ENCODE data around the gene CRYGC.
"Not testable (repeated sequence)": the region's sequence is repeated elsewhere in the genome, so short reads cannot be mapped to it uniquely, and the experiment has no call there.

Gene CRYGC, protein sequence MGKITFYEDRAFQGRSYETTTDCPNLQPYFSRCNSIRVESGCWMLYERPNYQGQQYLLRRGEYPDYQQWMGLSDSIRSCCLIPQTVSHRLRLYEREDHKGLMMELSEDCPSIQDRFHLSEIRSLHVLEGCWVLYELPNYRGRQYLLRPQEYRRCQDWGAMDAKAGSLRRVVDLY

DNA sequence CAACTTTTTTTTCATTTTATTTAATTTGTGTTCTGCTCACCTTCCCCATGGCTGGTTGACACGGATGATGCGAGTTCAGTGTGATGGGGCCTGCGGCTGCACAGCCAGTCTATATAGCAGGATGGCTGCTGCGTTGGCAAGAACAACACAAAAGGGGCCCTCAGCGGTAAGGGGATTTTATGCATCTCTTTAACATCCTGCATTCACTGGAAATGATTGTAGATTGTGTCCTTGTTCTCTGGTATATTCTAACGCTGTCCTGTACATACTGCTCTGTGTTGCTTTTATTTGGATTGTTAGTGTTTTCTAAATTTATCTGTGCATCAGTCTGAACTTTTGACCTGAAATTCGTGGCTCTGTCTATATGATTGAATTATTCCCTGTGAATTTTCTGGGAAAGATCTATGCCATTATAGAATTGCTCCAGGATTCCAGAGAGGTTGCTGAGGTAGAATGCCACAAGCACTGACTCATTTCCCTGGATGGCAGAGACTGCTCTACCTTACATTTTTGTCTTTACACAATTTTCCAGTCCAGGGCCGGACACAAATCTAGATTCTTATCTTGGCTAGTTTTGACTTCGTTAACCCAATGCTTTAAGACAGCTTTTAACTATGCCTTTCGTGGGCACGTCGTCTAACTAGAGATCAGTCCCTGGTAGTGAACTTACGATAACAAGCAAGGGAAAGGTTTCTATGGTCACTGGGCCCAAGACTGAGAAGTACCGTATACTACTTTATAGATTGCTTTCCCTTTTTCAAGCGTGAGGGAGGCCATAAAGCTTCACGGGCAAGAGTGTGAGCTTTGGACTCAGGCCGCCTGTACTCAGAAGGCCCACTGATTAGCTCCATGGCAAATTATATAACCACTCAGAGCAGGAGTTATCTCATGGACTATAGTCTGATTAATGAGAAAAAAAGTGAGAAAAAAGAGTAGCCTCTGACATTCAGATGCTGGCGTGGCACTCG lies at the start of gene CRYGC:
Gene CRYGC, minus strand, starts transcription at position 85 of the 968 bp plus-strand sequence. Its CDS starts 36 bp downstream, at position 49.
- DNase-seq: no peak

DNA sequence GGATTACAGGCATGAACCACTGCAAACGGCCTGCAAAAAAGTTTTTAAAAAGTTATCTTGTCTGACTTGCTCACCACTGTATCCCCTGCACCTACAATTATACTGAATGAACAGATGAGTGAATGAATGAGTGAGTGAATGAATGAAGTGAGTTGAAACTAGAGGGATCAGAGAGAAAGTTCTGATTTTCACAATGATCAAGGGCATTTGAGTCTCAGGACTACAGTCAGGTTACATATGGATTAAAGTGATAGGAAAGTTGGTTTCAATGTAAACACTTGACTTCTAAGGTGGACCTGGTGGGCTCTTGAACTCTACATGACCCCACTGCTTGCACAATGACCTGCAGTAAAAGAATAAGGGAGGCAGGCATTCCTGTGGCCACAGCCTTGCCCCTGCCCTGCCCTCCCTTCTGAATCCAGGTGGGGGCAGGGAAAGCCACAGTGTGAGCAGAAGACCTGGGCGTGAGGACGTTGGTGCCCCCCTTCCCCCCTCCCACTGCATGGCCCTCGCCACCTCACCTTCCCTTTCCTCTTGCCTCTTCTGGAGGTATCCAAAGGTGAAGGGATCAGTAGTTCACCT lies 49.5 kb upstream of the CRYGC start:
- DNase-seq: no peak

DNA sequence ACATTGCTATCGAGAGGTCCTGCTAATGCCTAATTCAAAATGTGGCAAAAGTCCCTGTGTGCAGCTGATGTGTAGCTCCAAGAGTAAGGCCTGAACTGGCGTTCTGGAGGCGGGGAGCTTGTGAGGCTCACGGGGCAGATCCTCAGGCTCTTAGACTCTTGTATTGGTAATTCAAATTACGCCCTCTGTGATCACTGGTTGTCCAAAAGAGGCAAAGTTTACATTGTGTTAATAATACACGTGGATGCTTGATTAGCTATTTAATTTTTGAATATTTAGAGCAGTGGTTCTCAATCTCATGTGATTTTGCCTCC lies 46.2 kb upstream of the CRYGC start:
- DNase-seq: no peak

DNA sequence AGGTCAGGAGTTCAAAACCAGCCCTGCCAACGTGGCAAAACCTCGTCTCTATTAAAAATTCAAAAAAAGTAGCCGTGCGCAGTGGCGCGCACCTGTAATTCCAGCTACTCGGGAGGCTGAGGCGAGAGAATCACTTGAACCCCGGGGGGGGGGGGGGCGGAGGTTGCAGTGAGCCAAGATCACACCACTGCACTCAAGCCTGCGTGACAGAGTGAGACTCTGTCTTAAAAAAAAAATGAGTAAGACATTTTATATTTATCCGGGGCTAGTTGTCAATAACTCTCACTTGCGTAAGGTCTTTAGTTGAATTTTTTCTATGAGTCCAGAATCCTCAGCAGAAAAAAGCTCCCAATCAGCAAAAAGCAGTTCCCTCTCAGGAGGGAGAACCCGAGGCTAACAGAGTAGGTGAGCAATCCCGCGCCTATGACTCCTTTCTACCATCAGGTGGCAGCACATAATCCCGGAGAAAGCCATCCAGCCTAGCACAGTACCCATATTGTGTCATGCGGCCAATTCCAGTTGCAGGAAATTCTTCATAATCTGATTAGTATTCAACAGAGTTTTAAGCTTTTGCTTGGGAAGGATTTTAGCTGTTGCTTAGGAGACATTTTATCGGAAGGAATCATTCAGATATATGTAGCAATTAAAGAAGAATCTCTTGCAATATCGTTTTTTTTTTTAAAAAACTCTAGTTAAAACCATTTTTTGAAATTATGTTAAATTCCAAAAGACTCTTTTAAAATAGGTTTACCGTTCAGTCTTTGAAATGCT lies 45.6 kb upstream of the CRYGC start:
- DNase-seq: peak; percentile 16 to 80

DNA sequence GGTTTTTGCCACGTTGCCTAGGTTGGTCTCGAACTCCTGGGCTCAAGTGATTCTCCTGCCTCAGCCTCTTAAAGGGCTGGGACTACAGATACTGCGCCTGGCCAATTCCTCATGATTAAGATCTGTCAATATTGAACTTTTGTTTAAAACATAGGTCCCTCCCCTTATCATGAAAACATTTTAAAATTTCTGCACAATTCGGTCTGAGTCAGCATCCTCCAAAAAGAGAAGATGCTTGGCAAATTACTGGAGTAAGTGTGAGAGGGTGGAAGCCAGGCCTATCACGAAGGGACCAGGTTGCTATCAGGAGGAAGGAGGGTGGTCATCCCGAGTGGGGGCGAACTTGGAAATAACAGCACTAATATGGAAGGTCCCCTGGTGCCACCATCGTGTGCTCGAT lies 44.5 kb upstream of the CRYGC start:
- DNase-seq: no peak

DNA sequence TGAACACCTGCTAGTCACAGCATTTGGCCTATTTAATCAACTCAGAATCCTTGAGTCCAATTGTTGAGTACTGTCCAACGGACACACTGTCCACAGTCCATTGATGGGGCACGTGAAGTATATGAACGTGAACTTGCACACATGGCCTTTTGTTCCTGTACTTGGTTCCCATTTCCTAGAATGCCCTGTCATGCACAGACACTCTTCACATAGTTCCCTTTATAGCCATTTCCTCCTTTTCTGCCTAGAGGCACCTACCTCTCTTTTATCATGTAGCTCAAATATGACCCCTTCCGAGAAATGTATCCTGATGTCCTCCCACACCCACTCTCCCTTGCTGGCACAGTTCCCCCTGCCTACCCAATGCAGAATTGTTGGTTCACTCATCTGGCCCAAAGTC lies 42.5 kb upstream of the CRYGC start:
- DNase-seq: peak in 1 of 2 donors; percentile 47

DNA sequence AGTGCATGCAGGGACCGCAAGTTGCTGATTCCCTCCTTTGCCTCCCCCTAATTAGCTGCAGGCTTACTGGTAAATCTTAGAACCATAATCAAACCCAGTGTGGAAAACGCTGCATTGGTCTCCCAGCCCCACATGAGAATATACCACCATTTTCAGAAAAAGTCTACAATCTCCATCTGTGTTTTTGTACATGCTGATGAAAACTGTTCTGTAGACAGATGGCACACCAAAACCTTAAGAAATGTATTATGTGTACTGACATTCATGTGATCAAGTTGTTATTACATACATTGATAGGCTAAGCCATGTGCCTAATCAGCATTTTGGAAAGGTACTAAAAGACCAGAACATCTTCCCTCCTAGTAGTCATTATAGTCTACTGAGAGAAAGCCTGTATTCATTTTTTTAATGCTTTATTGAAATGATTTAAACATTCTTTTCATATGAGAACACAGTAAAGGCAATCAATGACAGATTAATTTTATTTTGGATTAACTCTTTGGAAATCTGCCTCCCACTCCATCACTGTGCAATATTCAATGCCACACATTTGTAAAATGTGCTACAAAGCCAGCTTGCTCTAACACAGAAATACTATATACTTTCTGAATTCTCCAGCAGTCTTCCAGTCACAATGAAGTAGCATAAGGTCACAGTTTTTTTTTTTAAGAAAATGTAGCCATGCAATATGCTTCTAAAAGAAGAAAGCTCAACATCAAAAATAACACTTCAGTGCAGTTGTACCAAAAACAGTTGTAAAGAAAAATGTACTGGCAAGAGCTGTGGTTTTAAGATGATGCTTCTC lies 35.5 kb upstream of the CRYGC start:
- no peak for DNase-seq

DNA sequence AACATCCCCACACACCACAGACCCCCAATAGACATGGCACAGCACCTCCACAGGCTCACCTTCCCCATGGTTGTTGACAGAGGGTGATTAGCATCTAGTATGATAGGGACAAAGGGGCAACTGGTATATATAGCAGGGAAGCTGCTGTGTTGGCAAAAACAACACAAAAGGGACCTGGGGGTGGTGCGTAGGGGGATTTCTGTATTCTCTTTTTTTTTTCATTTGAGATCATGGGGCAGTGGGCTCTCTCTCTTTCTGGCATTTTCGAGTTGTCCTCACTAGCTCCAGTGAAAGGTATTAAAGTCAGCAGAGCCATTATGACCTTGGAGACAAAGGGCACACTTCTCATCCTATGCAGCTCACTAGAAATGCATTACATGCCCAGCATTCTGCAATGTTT lies 33.9 kb upstream of the CRYGC start, which contains the start of gene CRYGA:
Gene CRYGA, minus strand, starts transcription at position 101 of the 400 bp plus-strand sequence. Its CDS starts 33 bp downstream, at position 68.
- DNase-seq: no peak

DNA sequence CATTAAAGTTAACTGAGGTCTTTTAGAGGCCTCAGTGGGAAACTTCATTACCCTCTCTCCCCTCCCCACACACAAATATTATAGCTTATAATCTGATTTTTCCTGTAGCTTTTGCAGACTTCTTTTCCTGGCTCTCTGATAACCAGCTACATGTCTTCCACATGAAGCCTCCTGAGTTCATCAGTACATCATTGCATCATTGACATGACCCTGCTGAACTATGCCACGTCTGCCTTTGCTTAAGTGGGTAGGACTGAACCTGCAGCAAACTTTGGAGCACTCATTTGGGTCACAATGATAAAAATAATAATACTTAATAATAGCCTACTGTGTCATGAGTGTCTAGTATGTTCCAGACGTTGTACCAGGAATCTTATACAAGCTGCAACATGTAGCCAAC lies 26.8 kb upstream of the CRYGC start:
- DNase-seq: no peak

DNA sequence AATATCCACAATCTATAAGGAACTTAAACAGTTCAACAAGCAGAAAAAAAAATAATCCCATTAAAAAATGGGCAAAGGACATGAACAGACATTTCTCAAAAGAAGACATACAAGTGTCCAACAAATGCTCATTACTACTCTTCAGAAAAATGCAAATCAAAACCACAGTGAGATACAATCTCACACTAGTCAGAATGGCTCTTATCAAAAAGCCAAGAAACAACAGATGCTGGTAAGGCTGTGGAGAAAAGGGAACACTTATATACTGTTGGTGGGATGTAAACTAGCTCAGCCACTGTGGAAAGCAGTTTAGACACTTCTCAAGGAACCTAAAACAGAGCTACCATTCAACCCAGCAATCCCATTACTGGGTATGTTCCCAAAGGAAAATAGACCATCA lies 23.5 kb upstream of the CRYGC start:
- no peak for DNase-seq

DNA sequence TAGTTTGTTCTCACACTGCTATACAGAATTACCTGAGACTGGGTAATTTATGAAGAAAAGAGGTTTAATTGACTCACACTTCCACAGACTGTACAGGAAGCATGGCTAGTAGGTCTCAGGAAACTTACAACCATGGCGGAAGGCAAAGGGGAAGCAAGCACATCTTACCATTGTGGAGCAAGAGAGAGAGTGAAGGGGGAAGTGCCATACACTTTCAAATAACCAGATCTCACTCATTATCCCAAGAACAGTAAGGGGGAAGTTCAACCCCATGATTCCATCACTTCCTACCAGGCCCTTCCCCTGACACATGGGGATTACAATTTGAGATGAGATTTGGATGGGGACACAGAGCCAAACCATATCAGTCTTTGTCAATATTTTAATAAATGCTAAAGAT lies 21.3 kb upstream of the CRYGC start:
- DNase-seq: no peak

DNA sequence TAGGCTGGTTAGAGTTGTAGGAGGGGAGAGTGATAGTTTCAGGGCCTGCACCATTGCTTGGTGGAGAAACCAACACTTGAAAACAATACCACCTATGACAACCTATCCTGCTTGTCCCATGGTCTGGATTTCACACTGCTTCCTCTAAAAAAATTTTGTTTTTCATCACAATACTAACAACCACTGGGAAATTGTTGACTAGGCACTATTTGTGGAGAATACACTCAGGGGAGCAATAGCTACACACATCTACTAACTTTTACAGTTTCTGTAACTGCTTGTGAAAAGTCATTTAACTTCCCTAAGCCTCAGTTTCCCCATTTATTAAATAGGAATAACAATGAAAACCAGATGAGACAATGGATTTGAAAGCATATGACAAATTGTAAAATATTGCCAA lies 20.5 kb upstream of the CRYGC start:
- DNase-seq: no peak

DNA sequence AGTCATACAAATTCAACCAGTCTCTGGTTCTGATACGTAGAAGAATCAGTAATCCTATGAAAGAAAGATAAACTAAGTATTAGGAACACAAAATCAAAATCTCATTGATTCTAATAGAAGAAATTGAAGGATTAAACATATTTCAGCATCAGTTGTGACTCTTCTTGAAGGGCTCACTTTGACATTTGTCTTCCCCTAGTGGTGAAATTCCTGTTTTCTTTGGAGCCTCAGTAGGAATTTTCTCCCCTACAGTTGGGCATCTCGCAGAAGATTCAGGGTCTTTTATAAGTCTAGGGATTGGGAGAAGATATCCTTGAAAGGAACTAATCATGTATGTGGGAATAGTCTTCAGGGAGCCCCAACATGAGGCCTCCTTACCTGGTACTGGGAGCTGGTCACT lies 19.2 kb upstream of the CRYGC start:
- DNase-seq: no peak

DNA sequence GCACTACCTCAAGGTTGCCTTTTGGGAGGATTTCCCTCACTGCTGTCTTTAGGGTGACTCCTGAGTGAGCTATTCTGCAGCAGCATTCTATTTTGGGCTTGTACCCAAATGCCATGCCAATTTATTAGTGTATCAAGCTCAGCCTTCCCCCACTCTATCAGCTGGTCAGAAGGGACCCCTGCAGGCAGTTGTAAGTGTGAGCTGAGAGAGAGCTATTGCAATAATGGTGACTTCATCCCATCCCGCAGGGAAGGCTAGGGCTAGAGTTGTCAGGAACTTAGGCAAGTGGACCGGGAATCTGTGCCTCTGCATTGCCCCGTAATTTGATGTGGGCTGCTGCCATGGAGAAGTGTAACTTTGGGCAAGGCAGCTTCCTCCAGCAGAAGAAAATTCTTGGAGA lies 18.1 kb upstream of the CRYGC start:
- DNase-seq: no peak

DNA sequence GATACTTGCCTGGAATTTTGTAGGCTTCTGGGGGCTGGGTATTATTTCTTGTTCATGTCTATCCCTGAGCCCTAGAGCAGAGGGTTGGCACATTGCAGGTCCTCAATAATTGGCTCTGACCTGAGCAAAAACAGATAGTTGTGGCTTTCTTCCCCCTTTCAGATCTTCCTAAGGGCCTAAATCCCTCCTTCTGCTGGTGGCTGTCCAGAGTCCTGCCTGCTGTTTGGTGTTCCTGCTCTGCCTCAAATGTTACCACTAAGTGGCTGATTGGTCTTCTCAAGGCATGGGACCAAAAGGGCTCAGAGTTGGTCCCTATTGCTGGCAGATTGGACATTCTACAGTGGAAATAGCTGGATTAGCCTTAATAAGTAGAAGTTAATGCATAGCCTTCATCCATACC lies 17.4 kb upstream of the CRYGC start:
- no peak for DNase-seq

DNA sequence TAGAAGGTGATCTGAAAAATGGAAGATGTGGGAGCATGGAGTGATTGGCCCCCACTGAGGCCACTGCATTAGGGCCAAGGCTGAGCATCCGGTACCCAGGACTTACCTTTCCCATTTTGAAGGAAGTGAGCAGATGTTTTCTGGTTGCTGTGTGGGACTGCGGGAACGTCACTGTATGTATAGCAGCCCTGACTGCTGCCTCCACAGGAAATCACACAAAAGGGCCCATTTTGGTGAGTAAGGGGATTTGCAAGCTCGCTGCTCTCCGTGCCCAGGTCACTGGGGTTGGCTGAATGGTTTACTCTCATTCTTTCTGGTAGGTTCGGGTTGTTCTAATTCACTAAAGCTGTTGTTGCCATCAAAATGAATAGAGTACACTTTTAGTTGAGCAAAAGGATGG lies 16.4 kb upstream of the CRYGC start, which contains the start of gene CRYGB:
Gene CRYGB, minus strand, starts transcription at position 153 of the 400 bp plus-strand sequence. Its CDS starts 38 bp downstream, at position 115.
- no peak for DNase-seq

DNA sequence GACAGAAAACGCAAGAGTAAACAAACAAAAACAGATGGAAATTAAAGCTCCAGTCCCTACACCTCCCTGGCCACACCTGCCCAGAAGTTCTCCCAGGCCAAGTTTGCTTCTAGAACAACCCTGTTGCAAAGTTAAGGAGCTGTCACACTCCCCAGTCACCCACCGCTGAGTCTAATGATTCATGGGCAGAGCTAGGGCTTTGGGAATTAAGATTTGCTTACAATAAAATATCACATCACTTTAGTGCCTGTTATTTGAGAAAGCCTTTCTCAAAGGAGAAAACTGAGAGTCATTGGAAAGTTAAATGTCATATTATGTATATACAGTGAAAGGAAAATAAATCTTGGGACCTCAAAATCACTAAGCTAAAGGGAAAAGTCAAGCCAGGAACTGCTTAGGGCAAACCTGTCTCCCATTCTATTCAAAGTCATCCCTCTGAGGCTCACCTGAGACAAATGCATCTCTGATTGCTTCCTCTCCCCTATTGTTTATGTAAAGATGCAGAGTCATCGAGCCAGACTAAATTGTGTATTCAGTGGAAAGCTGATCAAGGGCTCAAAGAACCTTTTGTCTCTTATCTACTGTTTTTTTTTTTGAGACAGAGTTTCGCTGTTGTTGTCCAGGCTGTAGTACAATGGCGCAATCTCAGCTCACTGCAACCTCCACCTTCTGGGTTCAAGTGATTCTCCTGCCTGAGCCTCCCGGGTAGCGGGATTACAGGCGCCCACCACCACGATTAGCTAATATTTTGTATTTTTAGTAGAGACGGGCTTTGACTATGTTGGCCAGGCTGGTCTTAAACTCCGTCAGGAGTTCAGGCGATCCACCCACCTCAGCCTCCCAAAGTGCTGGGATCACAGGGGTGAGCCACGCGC lies 13.5 kb upstream of the CRYGC start:
- no peak for DNase-seq

DNA sequence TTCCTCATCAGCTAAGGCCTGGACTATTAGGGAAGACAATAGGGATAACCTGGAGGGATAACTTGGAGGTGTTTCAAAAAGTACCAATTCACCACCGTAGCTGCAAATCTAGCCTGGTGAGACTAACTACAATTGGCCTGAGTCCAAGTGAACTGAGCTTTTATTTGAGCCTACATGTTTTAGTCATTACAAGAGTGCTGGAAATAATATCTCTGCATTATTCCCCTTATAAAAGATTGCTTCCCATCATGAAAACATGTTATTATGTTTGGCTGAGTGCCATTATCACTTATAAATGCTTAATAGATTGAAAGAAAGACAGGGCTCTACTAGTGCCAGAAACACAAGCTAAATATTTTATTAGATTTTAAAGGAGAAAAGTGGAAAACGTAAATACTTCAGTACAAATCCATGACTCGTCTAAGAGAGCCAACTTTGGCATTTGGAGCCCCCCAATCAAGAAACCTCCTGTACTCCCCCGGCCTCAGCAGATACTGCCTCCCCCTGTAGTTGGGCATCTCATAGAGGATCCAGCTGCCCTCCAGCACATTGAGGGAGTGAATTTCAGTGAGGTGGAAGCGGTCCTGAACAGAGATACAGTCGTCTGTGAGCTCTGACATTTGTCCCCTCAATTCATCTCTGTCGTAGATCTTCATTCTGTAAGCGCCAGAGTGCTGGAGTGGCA lies 12.8 kb upstream of the CRYGC start:
- DNase-seq: no peak

DNA sequence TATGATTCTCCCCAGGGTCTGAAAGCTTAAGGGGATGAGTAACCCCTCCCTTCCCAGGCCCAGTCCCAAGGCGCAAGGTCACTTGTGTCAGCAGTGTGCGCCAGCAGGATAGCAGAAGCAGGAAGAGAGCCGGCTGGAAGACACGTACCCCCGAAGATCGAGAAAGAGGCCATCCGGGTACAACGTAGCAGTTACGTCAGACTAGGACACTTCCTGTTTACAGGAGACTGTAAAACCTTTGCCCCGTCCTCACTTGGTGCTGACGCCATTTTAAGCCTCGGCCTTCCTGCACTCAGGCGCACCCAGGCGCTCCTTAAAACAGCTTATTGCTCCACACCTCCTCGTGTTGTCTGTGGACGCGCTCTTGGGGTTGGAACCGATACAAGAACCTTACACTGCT lies 9.8 kb upstream of the CRYGC start:
- DNase-seq: no peak

DNA sequence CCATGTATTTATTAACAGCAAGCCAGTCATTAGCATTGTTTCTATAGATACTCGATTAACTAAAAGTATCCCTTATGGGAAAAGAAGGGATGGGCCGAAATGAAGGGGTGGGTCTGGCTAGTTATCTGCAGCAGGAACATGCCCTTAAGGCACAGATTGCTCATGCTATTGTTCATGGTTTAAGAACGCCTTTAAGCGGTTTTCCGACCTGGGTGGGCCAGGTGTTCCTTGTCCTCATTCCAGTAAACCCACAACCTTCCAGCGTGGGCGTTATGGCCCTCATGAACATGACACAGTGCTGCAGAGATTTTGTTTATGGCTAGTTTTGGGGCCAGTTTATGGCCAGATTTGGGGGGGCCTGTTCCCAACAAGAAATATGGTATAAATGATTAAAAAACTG lies 8.7 kb upstream of the CRYGC start:
- not testable (repeated sequence) for DNase-seq

DNA sequence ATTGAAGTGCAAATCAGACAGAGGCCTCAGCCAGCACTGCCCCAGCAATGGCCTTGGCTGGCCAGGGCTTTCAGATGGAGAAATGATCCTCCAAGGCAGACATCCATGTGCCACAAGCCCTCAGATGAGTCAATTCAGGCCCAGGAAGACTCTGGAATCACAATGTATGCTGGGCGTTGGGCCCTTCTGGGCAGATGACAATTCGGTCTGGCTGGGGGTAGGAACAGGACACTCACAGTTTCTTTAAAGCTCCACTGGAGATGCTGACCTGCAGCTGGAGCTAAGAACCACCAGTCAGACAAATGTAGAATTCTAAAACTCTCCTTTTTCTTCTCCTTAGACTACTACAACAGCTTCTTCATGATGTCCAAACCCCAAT lies 7.1 kb upstream of the CRYGC start:
- DNase-seq: no peak
